Pericardium fibroblast (primary cell): Measurements from ENCODE around the gene KRT71. TPM values are rescaled to one million over a fixed set of nuclear protein-coding genes. Genes with fewer than 3 reads are reported as not detected.

Experiments used
- total RNA-seq: library from RNA; depleted of rRNA; stranded (reverse); fragments of >200 nt; gene quantifications from 2 replicates; pipeline ENCODE4 v1.2.3, GENCODE V29; 2015

Gene KRT71
- not detected in 2 replicates for total RNA-seq

GRCh38 chr12:52552681-52553195 is at the start of gene KRT71:
Gene KRT71, minus strand, starts transcription at chr12:52553145. Its CDS starts 68 bp downstream, at chr12:52553077.

GRCh38 chr12:52600941-52601481 is 48.1 kb upstream of the KRT71 start, which contains the start of gene KRT72:
Gene KRT72, minus strand, starts transcription at chr12:52601463. Its CDS starts 11 bp downstream, at chr12:52601452.

GRCh38 chr12:52573743-52574142 is 20.8 kb upstream of the KRT71 start, which contains the start of gene KRT74:
Gene KRT74, minus strand, starts transcription at chr12:52573843. Its CDS starts 66 bp downstream, at chr12:52573777.

GRCh38 chr12:52519826-52520662 is 32.9 kb downstream of the KRT71 start, which contains the start of gene KRT5:
Gene KRT5, minus strand, starts transcription at chr12:52520394. Its CDS starts 98 bp downstream, at chr12:52520296.

Other genes starting within 250 kb of the KRT71 start
- gene KRT83, start 231.7 kb downstream of the KRT71 start, total RNA-seq: not detected in 2 replicates
- gene KRT85, start 185.7 kb downstream of the KRT71 start, total RNA-seq: not detected in 2 replicates
- gene KRT84, start 167.5 kb downstream of the KRT71 start, total RNA-seq: 0.09 TPM in 1 of 2 replicates, not detected in the other
- not detected in 2 replicates for gene KRT82, start 146.8 kb downstream of the KRT71 start, total RNA-seq
- gene KRT75, start 118.8 kb downstream of the KRT71 start, total RNA-seq: not detected in 2 replicates
- gene KRT6B, start 101.0 kb downstream of the KRT71 start, total RNA-seq: not detected in 2 replicates
- not detected in 2 replicates for gene KRT6C, start 79.3 kb downstream of the KRT71 start, total RNA-seq
- 0.17 and 1.4 TPM in 2 replicates for gene KRT6A, start 59.9 kb downstream of the KRT71 start, total RNA-seq
- 0.82 TPM in 1 of 2 replicates, not detected in the other for gene KRT5, start 32.8 kb downstream of the KRT71 start, total RNA-seq
- gene KRT74, start 20.7 kb upstream of the KRT71 start, total RNA-seq: not detected in 2 replicates
- not detected in 2 replicates for gene KRT72, start 48.3 kb upstream of the KRT71 start, total RNA-seq
- gene KRT73, start 65.4 kb upstream of the KRT71 start, total RNA-seq: not detected in 2 replicates
- not detected in 2 replicates for gene KRT2, start 99.1 kb upstream of the KRT71 start, total RNA-seq
- gene KRT1, start 127.3 kb upstream of the KRT71 start, total RNA-seq: not detected in 2 replicates
- gene KRT77, start 150.4 kb upstream of the KRT71 start, total RNA-seq: not detected in 2 replicates
- not detected in 2 replicates for gene KRT76, start 224.2 kb upstream of the KRT71 start, total RNA-seq
- not detected in 2 replicates for gene KRT3, start 243.0 kb upstream of the KRT71 start, total RNA-seq